Omental fat pad (tissue), 4 donors: ENCODE measurements around the gene ADAMTS12. TPM values are rescaled to one million over a fixed set of nuclear protein-coding genes. Genes with fewer than 3 reads are reported as not detected.

Experiments used
- ATAC-seq: fragments of 150-250 bp; one replicate; pipeline ENCODE4 v1.9.1; 2016; ENCODE audit warnings: mild to moderate bottlenecking, moderate library complexity; ENCODE audit not compliant: low FRiP score
- DNase-seq: peaks from one replicate; pipeline ENCODE4 v3.0.0-alpha.2; 2019; ENCODE audit warnings: low spot score
- CTCF ChIP-seq, 3 donors: fragments of 450-650 bp; IDR thresholded peaks; one replicate each; pipeline ENCODE4 v1.5.1; 2016 to 2017; ENCODE audit warnings: antibody characterized with exemption in 3 of 3, mild to moderate bottlenecking in 3 of 3, moderate library complexity in 2 of 3
- total RNA-seq, 4 donors: library from RNA; depleted of rRNA; stranded (reverse); fragments of >200 nt; gene quantifications; one replicate each; pipeline ENCODE4 v1.1.0, GENCODE V29; 2016

ADAMTS12 gene
- total RNA-seq, 4 donors from 2014 or later: 17.5 to 42.9 (median 24.0) TPM

DNA sequence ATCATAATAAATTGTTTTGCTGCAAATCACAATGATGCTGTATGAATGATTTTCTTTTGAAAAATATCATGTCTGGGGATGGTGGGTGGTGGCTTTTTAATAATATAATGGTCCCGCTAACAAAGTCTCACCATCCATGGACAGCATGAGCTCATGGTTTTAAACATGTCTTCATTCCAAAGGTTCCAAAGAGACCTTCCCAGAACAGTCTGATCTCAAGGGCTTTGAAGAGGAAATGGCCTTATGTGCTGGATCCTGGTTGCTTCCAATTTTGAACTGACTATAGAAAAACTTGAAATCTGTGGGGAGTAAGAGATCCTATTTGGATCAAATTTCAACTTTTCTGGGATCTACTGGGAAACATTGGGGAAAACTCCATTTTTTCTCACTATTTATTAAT lies 121.8 kb downstream of the ADAMTS12 start:
- DNase-seq (no peak), ATAC-seq (no peak)
- no peak for TF ChIP-seq CTCF (IDR thresholded peaks at IDR 0.05)

GRCh38 chr5:33769196-33769595 lies 122.6 kb downstream of the ADAMTS12 start:
- ATAC-seq: no peak
- no peak for TF ChIP-seq CTCF (IDR thresholded peaks at IDR 0.05)

DNA sequence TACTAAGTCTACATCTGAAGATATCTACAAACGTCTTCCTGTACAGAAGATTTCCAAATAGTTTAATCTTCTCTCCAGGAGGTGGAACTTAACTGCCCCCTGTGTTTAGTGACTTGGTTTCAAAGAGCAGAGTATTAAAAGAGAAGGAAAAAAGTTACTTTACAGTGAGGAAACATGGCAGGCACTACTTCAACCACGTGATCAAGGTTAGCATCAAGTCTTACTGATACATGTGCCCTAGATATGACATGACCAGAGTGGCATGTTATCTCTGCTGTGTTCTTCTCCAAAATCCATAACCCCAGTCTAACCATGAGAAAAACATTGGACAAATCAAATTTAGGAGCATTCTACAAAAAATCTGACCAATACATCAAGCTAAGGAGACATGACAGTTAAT lies 125.8 kb downstream of the ADAMTS12 start:
- ATAC-seq (no peak), DNase-seq (no peak)
- TF ChIP-seq CTCF (IDR thresholded peaks at IDR 0.05): no peak

More at GRCh38 chr5:33769196-33769595, 122.6 kb downstream of the ADAMTS12 start:
- DNase-seq: no peak

DNA sequence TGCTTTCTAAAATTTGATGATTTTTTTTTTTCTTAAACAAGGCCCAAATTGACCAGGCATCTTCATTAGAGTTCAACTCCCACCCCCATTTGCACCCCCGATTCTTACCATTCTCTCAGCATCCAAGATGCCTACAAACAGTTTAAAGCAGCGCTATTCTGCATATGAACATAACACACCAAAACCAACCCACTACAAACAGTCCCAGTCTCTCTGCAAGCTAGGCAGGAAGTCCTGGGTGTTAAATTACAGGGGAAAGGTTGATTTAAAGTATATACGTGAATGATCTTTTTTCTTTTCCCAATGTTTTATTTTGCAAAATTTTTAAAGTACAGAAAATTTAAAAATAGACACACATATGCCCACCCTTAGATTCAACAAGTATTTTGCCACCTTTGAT lies 127.0 kb downstream of the ADAMTS12 start:
- no peak for TF ChIP-seq CTCF (IDR thresholded peaks at IDR 0.05)
- ATAC-seq: no peak
- no peak for DNase-seq

DNA sequence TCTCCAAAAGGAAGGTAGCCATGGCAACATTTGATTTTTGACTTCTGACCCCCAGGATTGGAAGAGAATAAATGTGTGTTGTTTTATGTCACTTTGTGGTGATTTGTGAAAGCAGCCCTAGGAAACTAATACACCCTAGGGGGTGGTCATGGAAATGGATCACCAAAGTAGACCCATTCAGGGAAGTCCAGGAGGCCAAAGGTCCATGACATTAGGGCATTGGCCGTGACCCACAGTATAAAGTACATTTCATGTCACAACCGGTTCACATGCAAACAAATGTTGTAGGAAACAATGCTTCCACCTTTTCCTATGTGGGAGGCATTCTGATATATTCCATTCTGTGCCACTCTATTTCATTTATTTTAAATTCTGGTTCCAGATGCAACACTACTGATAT lies 128.4 kb downstream of the ADAMTS12 start:
- no peak for TF ChIP-seq CTCF (IDR thresholded peaks at IDR 0.05)
- DNase-seq (no peak), ATAC-seq (no peak)

- no peak for TF ChIP-seq CTCF (IDR thresholded peaks at IDR 0.05)
- no peak for ATAC-seq
- DNase-seq: no peak
These were observed 128.9 kb downstream of the ADAMTS12 start for GRCh38 chr5:33762859-33763258.

- no peak for DNase-seq
- no peak for TF ChIP-seq CTCF (IDR thresholded peaks at IDR 0.05)
- no peak for ATAC-seq
These were observed 130.7 kb downstream of the ADAMTS12 start for GRCh38 chr5:33761139-33761538.
